HG02870 (cell line): ENCODE measurements around the gene CACNG4.

ENCODE experiments used
- ATAC-seq: cut with Tn5 transposase; IDR thresholded peaks from one replicate; pipeline ENCODE4 v1.9.1; 2021; ENCODE audit warnings: mild to moderate bottlenecking, moderate library complexity; ENCODE audit not compliant: unreplicated experiment

Gene CACNG4

DNA sequence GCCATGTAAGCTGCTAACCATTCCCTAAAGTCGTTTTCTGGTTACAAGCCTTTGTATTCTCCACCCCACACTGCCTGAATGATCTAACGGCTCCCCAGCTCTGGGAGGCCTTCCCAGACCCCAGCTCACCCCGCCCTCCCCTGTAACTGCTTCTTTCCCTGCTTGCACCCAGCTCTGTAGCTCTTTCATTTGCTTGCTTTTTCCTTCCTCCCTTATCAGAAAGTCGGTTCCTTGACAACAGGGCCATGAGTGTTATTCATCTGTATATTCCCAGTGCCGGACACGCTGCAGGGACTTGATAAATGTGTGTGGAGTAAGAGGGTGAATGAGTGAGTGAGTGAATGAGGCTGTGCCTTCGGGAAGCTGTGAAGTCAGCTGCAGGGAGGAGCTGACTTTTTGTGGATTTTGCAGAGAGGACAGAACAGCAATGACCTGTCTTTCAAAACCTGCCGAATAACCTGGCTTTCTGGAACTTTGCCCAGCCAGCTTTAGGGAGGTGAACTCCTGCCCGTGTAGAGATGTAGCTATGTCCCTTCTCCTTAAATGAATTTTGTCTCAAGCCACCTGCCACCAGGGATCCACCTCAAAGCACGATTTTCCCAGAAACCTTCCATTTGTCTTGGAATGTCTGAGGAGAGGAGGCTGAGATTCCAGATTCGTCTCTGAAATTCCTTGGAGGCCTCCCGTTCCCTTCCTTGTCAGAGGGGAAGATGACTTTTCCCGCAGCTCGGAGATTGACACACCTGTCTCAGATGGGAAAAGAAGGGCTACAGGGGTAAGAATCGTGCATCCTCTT, 20.0 kb upstream of the CACNG4 start:
- ATAC-seq = no peak

DNA sequence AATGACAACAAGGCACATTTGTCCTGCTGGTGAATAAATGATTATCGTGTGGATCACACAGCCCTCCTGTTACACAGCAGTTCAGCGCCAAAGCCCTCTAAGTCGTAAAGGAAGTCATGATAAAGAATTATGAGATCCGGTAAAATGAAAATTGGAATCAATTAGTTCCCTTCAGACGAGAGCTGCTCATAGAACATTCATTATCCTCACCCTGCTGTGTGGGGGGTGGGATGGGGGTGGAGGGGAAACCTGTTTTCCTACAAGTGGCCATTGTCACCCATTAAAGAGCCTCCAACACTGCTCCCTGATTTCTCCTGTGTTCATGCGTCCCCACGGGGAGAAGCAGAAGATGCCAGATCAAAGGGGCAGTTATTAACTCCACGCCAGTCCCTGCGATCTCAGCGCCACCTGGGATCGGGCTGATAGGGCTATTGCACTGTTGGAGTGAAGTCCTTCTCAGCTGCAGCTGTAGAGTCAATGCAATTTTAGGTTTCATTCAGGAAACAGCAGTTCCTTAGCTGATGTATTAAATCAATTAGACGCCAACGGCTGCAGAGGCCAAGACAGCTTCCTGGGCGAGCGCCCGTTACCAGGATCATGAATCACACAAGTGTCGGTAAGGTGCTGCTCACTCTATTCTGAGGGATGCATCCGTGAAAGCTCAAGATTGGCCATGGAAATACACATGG, 19.2 kb upstream of the CACNG4 start:
- no peak for ATAC-seq

- ATAC-seq = no peak
Observed at GRCh38 chr17:66946251-66946650, 18.3 kb upstream of the CACNG4 start.

- ATAC-seq = no peak
Observed at GRCh38 chr17:66947311-66947710, 17.2 kb upstream of the CACNG4 start.

GRCh38 chr17:66948061-66948750, 16.3 kb upstream of the CACNG4 start:
- ATAC-seq = no peak

DNA sequence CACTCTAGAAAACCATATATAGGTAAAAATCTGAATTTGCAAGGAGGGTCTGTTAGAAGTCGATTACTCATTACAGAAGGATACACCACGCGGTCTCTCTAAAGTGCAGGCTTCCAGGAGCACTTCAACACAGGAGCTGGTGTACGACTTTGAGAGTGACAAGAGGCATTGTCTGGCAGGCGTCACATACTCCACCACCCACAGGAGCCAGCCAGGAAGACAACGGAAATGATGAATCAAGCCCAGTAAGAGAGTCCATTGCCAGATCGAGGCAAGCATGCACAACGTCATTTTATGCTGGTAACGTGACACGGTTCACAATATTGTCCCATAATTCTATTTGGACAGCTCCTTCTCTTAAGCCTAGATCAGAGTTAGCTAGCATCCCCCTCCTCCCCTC, 15.0 kb upstream of the CACNG4 start:
- ATAC-seq = no peak

GRCh38 chr17:66950325-66950724, 14.2 kb upstream of the CACNG4 start:
- ATAC-seq = peak; percentile 78

- ATAC-seq = no peak
Observed at GRCh38 chr17:66950886-66951604, 13.5 kb upstream of the CACNG4 start.

- no peak for ATAC-seq
Observed at GRCh38 chr17:66951605-66951953, 12.9 kb upstream of the CACNG4 start.

DNA sequence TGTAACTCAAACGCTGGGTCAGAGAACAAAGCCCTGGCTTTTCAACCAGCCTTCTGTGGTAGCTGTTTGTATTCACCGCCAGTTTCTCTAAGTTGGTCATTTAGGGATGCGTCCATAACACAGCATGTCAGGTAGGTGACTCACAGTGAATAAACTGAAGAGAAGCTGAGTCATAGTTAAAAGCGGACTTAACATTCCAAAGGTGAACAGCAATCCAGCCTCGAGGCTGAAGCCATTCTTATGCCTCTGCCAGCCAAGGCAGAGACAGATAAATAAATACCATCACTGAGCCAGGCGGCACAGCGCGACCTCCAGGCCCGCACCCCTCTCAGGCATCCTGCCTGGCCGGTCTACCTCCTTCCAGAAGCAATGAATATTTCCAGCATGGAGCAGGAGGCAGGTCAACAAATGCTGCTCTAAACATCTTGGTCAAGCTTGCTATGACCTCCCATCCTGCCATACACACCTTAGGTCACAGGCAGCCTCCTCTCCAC, 12.4 kb upstream of the CACNG4 start:
- no peak for ATAC-seq

GRCh38 chr17:66952681-66953629, 11.6 kb upstream of the CACNG4 start:
- no peak for ATAC-seq

- no peak for ATAC-seq
Observed at GRCh38 chr17:66953630-66954020, 10.9 kb upstream of the CACNG4 start.

GRCh38 chr17:66954632-66955031, 9.9 kb upstream of the CACNG4 start:
- ATAC-seq = no peak

- no peak for ATAC-seq
Observed at GRCh38 chr17:66955821-66956220, 8.7 kb upstream of the CACNG4 start.

GRCh38 chr17:66956941-66957340, 7.6 kb upstream of the CACNG4 start:
- ATAC-seq = no peak

DNA sequence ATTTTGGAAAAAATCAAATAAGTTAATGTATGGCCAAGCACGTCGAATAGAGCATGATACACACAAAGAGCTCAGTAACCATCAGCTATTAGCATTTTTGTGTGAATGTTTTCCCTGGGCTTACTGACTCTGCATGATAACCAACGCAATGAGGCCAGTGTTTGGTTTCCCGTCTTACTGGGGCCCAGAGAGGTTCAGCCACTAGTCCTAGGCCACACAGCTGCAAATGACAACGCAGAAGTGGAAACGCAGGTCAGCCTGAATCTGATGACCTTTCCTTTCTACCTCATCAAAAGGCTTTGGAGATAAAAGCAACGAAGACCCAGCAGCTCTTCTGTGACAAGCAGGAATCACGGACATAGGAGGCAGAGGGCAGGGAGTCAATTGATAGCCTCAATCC, 7.2 kb upstream of the CACNG4 start:
- no peak for ATAC-seq

- ATAC-seq = no peak
Observed at GRCh38 chr17:66957951-66958579, 6.4 kb upstream of the CACNG4 start.

DNA sequence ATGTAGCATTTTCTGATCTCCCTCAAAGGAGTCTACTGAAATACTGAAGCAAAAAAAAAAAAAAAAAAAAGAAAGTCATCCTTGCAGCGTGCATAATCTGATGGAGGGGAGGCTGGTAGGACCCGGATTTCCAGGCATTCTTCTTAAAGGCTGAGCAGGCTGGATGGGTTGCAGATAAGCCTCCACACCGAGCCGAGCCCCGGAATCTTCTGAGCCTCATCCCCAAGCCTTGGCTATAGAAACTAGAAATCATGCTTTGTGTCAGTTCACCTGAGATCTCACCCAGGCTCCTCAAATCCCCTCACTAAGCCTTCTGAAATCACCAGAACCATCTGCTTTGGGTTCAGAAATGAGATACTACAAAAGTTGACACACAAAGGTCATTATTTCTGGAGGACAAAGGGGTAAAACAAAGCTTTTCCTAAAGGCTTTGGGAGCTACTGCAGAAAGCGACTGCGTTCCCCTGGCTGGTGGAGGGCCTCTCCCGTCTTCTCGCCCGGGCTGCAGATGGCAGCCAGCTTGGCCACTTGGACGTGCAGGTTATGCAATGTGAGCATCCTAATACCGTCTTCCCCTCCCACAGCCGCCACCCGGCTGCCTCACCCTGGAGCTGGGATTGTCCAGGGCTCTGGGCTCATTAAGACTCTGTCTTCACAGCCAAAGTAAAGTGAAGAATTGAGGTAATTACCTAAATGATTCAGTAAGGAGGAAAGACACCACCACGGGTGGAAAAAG, 4.7 kb upstream of the CACNG4 start:
- ATAC-seq = no peak

GRCh38 chr17:66960613-66961012, 3.9 kb upstream of the CACNG4 start:
- ATAC-seq = no peak
